OCI-LY3 (cell line): Measurements from ENCODE around the gene SAAL1.

Source experiments
- EZH2phosphoT487 ChIP-seq: fragments of 200-600 bp; shearing (Covaris generic); IDR thresholded peaks from 2 replicates; pipeline ENCODE4 v1.6.1; 2018; ENCODE audit warnings: antibody characterized with exemption, mixed run types, low read depth
- TF ChIP-seq, protein P1 (sequence below): fragments of 200-600, 300-600 bp; sonication (generic); IDR thresholded peaks from 2 replicates; pipeline ENCODE4 v1.5.1; 2014; ENCODE audit warnings: antibody characterized with exemption, low read length, low read depth

- TF ChIP-seq, protein P1, sequence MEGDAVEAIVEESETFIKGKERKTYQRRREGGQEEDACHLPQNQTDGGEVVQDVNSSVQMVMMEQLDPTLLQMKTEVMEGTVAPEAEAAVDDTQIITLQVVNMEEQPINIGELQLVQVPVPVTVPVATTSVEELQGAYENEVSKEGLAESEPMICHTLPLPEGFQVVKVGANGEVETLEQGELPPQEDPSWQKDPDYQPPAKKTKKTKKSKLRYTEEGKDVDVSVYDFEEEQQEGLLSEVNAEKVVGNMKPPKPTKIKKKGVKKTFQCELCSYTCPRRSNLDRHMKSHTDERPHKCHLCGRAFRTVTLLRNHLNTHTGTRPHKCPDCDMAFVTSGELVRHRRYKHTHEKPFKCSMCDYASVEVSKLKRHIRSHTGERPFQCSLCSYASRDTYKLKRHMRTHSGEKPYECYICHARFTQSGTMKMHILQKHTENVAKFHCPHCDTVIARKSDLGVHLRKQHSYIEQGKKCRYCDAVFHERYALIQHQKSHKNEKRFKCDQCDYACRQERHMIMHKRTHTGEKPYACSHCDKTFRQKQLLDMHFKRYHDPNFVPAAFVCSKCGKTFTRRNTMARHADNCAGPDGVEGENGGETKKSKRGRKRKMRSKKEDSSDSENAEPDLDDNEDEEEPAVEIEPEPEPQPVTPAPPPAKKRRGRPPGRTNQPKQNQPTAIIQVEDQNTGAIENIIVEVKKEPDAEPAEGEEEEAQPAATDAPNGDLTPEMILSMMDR = no peak
- no peak for TF ChIP-seq EZH2phosphoT487
Measured at GRCh38 chr11:18075444-18075843, 30.4 kb downstream of the SAAL1 start.
